GM18502 (cell line): ENCODE measurements around the gene BEGAIN.

Experiments
- ATAC-seq: cut with Tn5 transposase; IDR thresholded peaks from one replicate; pipeline ENCODE4 v1.9.1; 2021; ENCODE audit warnings: mild to moderate bottlenecking; ENCODE audit not compliant: unreplicated experiment, poor library complexity

The BEGAIN gene, protein sequence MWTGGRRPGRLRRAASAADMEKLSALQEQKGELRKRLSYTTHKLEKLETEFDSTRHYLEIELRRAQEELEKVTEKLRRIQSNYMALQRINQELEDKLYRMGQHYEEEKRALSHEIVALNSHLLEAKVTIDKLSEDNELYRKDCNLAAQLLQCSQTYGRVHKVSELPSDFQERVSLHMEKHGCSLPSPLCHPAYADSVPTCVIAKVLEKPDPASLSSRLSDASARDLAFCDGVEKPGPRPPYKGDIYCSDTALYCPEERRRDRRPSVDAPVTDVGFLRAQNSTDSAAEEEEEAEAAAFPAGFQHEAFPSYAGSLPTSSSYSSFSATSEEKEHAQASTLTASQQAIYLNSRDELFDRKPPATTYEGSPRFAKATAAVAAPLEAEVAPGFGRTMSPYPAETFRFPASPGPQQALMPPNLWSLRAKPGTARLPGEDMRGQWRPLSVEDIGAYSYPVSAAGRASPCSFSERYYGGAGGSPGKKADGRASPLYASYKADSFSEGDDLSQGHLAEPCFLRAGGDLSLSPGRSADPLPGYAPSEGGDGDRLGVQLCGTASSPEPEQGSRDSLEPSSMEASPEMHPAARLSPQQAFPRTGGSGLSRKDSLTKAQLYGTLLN

DNA sequence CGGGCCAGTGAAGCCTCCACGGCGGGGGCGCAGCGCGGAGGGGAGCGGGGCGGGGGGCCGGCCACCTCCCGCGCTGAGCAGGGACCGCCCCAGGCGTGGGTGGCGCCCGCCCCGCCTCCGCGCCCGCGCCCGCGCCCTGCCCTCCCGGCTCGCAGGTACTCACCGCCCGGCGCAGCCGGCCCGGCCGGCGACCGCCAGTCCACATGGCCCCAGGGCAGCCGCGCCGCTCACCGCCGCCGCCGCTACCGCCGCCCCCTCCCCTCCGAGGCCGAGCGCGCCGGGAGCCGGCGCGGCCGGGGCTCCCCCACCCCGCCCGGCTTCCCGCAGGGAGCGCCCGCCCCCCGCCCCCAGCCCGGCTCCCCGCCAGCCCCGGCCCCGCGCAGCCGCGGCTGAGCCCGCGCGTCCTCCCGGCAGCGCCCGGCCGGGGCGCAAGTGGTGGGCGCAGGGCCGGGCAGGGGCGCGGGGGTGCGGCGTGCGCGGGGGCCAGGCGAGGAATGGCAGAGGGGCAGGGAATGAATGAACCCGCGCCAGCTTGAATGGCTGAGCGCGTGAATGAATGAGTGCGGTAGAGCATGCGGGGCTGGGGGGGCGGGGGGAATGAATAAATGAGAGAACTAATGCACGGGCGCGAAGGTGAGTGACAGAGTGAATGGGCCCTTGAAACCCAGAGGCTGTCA lies at the start of gene BEGAIN:
BEGAIN (minus strand) TSS at position 332 of the 677 bp plus-strand sequence; CDS start at position 205, 127 bp downstream.
- ATAC-seq: no peak

DNA sequence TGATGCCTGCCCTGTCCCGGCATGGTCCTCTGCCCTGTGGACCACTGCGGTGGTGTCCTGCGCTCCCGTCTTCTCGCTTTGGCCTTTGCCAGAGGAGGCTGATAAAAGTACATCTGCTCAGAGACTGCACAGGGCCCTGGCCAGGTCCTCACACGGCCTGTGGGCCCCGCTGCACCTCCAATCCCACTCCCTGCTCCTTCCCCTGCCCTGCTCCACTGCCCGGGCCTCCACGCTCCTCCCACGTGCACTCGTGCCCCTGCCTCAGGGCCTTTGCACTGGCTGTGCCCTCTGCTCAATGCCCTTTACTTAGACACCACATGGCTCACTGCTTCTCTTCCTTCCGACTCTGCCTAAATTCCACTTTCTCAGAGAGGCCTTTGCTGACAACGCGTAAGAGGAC lies 49.3 kb upstream of the BEGAIN start:
- no peak for ATAC-seq

DNA sequence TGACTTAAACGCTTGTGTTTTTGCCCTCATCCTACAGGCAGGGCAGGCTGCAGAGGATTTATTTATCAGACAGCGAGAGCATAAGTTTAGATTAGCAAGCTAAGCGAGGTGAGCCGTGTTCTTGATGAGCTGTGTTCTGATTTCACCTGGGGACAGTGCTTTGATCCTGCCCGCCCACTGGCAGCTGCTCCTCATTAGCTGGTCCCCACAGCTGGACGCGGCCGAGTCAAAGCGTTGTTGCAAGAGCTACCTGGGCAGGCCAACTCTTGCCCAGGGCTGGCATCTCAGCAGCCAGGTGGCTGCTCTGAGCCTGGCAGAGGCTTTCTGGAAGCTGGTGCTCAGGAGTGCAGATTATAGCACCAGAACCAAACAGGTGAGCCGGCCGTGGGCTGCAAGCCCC lies 46.8 kb upstream of the BEGAIN start:
- no peak for ATAC-seq

DNA sequence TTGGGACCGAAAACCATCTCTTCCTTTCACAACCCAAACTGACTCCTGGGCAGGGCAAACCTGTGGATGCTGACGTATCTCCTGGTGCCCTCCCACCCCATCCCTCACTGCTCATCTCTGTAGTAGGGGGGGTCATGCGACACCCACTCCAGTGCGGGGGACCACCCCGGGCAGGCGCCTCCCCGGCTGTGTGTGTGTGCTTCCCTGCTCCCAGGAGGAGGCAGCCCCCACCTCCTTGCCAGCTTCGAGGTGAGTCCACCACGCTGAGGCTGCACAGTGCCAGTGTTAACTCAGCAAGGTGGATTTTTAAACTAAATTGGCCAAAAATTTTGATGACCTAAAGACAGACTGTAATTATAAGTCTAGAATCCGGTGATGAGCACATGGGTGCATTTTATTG lies 46.2 kb upstream of the BEGAIN start:
- ATAC-seq: no peak

DNA sequence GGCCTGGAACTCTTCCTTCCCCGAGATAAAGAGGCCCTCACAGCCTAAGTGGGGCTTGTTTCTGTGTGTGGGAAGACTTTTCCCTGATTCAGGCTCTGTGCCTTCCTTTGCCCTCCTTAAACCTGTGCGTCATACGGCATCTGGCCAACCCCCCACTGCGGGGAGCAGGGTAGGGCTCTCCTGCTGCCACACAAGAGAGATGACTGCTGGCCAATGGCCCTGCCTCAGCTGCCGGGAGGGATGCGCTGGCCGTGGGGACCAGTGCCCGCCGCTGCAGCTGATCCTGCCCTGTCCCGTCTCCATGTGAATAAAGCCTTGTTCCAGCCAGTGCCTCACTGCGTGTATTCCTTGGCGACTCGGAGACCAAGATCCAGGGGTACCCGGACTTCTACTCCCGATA lies 42.5 kb upstream of the BEGAIN start:
- ATAC-seq: no peak

DNA sequence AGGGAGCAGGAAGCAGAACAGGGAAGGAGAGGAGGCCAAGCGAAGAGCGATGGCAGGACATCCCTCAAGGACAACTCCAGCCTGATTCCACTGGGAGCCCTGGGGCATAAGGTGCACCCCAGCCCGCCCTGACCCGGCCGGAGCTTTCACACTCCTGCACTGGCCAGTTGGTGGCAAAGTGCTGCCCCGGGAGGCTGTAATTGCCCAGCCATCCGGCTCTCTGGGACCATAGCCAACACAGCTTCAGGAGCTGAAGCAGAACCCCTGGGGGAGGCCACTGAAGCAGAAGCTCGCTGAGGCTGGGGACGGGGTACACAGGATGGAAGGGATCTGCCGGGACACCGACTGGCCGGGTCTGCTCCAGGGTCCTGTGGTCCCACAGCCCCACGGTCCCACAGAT lies 41.9 kb upstream of the BEGAIN start:
- no peak for ATAC-seq

DNA sequence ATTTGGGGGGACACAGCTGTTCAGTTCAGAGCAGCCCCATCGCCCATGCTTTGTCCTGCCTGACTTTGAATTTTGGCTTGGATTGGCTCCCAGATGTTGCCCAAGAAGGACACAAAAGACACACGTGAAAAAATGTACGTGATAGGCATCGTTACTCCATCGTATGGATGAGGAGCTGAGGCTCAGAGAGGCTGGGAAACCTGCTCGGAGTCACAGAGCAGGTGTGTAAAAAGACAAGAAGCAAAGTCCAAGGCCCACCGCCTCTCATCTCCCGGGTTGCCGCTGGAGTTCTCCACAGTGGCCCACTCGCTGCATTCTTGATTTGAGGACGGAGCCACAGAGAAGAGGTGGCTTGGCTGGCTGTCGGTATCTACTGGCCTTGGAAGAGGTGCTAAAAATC lies 41.0 kb upstream of the BEGAIN start:
- no peak for ATAC-seq

DNA sequence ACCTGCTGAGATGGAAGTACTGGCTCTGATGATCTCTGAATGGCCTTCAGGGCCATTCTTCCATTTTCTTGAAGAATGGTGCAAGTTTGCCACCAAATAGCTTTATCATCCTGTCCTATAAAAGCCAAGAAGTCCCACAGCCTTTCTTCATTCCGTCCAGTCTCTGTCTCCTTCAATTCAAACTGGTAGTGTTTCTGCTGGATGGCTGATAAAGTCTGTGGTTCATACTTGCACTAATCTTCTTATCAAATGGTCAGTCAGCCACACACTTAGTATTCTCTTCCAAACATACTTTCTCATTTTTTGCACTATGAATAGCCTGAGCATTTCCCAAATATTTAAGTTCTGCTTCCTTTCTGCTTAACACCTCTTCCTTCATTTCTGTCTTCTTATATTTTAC lies 39.4 kb upstream of the BEGAIN start:
- no peak for ATAC-seq

DNA sequence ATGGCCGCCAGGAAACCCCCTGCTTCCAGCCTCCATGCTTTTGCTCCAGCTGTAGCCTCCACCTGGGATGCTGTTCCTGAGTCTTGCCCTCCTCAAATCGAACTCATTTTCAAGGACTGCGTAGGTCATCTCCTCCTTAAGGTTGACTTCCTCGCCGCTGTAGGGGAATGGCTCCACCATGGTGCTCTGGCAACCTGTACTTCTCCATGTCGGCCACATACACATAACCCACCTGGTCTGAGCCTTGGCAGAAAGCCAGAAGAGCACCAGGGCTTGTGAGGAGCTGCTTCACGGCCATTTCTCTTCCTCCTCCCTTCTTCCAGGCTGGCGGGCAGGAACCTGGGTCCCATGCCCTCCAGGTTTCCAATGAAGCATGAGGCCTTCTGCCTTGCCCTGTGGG lies 36.7 kb upstream of the BEGAIN start:
- no peak for ATAC-seq

DNA sequence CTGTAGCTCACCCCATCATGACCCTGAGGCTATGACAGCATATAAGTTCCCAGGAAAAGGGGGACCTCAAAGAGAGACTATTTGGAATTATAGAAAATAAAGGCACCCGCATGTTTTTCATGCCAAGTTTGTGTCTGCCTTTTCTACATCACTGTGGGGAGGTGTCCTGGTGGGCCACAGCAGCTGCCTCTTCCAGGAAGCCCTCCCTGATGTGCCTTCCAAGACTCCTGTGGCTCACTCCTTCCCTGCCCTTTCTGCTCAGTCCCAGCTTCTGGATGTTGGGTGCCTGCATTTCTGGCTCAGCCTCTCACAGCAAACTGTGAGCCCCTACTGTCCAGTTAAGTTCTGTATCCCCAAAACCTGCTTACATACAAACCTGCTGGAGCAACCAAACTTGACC lies 36.3 kb upstream of the BEGAIN start:
- no peak for ATAC-seq

DNA sequence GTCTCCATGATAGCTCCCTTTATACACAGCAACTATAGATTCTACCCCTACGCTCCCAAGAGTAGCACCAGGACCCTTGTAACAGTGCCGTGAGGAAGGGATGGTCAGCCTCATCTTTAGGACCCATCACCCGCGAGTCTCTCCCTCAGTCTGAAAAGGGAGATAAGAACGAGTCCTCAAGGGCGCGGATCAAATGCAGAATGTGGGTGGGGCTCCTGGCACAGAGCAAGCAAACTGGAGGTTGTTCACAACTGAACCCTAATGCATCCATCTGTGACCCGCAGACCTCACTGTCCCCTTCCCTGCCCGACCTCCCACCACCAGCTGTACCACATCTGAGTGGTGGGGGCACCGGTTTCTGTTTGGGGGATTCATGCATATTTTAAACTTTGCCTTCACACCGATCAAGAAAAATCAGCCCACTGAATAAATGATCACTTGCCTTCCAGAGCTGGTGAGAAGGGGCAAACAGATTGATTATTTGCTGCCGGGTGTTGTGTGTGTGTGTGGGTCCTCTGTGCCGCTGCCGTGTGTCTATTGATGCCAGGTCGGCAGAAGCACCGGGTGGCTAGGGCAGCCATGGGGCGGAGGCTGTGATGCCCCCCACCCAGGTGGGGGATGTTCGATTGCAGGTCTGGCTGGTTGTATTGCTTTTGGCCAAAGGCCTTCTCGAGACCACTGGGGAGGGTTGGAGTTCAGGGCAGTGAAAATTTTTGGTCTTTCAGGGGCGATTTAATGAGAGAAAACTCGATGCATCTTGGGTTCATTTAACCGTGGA lies 35.7 kb upstream of the BEGAIN start:
- ATAC-seq: no peak

DNA sequence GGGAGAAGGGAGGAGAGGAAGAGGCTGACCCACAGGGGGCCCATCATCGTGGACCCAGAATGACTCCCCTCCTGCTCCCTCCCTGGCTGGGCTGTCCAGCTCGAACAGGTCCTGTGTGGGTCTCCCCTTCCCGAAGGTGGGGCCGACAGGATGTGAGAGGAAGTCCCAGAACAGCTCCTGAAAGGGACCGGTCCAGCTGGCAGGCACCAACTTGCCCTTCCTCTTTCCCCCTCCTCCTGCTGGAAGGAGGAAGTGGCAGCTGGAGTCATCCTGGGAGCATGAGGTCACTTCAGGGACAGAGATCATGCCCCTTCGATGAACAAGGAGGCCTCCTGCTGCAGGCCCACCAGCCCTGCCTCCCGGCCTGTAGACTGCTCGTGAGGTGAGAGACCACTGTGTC lies 35.0 kb upstream of the BEGAIN start:
- ATAC-seq: no peak

DNA sequence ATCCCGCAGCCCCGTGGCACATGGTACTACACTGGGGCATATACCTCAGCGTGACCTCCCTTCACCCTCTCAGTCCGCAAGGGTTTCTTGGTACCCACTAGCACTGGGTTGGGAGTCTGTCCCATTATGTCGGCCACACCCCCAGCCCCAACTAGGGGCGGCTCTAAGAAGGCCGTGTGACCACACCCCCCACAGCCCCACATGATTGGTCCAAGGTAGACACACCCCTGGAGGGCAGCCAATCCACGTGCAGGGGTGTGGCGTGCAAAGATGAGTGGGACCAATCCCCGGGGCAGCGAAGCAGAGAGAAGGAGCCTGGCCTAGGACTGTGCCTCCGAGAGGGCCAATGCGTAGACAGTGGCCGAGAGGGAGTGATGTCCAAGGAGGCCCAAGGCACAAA lies 34.6 kb upstream of the BEGAIN start:
- no peak for ATAC-seq

DNA sequence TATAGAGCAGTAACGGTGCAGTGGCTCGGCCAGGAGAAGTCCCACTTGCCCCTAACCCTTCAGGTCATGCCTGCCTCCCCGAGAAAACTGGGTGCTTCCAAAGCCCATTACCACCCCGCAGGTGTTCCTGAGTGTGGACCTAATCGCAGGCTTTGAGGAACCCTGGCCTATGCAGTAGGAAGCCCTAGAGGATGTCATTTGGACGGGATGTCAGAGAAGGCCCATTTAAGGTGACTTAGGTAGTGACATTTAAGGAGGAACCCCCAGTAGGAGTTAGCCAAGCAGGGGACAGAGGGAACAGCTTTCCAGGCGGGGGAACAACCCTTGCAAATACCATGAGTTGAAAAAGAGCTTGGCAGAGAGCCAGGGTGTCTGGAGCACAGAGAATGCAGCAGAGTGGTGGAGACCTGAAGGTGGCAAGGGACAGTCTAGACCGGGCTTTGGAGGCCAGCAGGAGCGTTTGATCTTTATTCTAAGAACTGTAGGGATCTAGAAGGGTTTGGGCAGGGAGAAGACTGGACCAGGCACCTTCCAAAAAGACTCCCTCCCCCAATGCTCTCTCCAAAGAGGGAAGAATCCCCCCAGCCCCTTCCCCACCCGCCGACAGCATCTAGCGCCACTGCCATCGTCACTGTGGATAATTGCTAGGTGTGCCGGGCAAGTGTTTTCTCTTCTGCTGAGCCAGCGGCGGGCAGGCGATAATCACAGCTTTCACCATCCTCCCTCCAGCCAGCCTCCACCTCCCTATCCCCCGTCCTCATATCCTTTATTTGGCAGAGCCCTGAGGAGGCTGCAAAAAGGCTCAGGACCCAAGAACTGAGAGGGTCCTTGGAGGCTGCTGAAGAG lies 33.3 kb upstream of the BEGAIN start:
- no peak for ATAC-seq

DNA sequence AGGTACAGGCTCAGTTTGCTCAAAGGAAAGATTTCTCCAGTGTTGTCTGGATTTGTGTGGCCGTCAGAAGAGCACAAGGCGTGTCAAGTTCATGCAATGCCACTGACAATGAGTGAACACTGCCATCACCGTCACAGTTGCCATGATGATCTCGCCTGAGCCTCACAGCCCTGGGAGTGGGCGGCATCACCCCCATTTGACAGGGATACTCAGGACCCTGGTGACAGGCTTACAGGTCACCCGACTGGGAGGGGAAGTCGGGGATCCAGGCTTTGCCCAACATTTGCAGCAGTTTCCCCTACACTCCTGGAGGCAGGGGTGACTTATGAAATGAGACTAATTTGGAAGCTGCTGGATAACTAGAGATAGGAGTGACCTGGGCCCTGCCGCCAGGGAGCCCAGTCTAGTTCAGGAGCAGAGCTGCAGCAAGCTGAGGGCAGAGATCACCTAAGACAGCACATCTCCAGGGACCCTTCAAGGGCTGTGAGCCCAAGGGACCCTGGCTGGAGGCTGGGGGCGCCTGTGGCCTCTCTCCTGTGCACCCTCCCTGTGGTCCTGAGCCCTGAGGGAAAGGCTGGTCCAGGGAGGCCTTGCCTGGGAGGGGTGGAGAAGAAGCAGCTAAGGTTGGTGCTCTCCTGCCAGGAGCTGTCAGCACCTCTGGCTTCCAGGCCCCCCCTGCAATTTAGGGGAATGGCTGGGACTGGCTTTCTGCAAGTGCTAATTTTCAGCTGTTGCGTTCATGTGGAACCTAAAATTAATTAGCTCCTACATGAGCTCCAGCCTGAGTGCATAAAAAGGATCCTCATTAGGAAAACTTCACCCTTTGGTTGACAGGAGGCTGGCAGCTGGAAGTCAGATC lies 32.4 kb upstream of the BEGAIN start:
- ATAC-seq: no peak

DNA sequence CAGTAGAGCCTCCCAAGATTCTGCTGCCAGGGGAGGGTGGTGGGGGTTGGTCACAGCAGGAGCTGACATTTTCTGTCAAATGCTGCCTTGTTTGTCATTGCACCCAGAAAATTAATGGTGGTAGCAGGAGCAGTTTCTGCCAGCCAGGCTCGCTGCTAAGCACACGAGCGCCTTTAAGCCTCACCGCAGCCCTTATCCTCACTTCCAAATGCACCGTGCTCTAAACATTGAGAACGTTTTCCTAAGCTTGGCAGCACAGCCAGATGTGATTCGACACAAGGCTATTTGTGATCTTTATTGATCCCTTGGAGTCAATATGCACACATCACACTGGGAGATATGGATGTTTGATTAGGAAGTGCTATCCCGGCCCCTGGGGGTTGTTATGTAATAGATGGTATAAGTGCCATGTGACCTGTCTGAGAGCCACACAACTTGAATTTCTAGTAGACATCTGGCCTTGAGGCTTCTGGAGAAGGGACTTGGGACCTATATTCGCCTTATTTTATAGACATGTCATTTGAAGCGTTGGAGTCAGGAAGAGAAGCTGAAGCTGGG lies 31.6 kb upstream of the BEGAIN start:
- no peak for ATAC-seq

DNA sequence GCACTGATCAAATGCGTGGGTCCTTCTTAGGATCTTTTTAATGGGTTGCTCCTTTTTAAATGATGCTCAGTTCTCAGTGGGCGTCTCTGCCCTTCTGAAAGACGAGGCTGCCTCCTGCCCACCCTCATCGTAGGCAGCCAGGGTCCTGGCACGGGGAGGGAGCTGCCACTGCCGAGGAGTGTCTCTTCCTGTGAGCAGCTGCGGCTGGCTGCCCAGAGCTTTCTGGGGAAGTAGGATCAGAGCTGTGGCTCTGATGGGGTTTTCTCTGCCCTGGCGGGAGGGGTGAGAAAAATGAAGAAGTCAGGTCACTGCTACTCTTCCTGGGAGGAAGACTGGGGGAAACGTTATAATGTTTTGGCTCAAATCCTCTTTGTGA lies 31.1 kb upstream of the BEGAIN start:
- ATAC-seq: no peak

DNA sequence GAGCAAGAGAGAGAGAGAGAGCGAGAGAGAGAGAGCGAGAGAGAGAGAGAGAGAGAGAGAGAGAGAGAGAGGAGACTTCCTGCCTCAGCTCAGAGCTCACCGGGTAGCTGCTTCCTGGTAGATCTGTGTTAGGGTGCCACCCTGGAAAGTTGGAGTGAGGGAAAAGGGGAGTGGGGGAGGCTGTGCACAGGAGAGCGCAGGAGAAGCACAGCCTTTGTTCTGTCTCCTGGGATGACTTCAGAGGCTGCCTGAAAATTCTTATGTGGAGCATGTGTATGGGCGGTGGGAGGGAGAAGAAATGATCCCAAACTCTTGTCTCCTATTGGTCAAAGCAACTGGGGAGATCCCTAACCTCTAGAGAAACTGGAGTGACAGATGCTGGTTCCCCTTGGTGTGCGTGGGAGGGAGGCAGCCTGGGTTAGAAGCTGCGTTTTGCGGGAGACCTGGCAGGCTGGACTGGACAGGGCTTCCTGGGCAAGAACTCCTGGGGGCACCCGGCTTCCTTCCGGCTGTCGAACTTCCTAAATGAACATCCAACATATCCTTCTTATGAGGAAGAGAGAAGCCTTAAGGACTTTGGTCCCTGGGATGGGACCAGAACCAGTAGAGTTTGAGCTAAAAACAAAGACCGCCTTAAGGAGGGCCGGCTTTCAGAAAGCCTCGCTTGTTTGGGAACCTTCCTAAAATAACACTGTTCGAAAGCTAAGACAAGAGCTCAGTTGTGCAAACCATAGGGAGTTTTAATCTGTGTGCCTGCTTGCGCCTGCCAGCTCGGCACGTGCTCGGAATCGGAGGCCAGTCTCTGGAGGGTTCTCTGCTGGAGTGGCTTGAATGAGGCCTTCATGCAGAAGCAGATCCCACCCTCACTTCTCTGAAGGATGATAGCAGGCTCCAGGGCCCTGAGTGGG lies 30.4 kb upstream of the BEGAIN start:
- no peak for ATAC-seq
